ENCODE data around the gene TNRC6C.
"Not testable (repeated sequence)": the region's sequence is repeated elsewhere in the genome, so short reads cannot be mapped to it uniquely, and the experiment has no call there.

The TNRC6C gene

GRCh38 chr17:78134899-78135385 is 176.4 kb downstream of the TNRC6C start:
- Mint-ChIP-seq H3K27ac (no peak overlapping the region), H3K4me1 (peaks cover 1% of the 10 kb centered on the region), H3K4me3 (no peak overlapping the region), H3K27me3 (ENCODE audit: low read depth) (peaks cover 29% of the 10 kb centered on the region), H3K36me3 (ENCODE audit: low read depth) (no peaks in the 10 kb centered on the region), H3K9me3 (no peaks in the 10 kb centered on the region)
- TF ChIP-seq CTCF (IDR thresholded peaks at IDR 0.05; ENCODE audit: unreplicated experiment in 3 of 3): no peak

GRCh38 chr17:78135858-78136500 is 177.5 kb downstream of the TNRC6C start:
- peaks cover 22% of the 10 kb centered on the region for H3K27me3 Mint-ChIP-seq (ENCODE audit: low read depth)
- H3K9me3 Mint-ChIP-seq: no peaks in the 10 kb centered on the region
- TF ChIP-seq CTCF (IDR thresholded peaks at IDR 0.05; ENCODE audit: unreplicated experiment in 3 of 3): no peak
- no peaks in the 10 kb centered on the region for H3K36me3 Mint-ChIP-seq (ENCODE audit: low read depth)
- H3K27ac Mint-ChIP-seq: peak overlapping the region in 1 of 3 experiments; percentile 52
- H3K4me1 Mint-ChIP-seq: peaks cover 5% of the 10 kb centered on the region
- no peak overlapping the region for H3K4me3 Mint-ChIP-seq

GRCh38 chr17:78137392-78138203 is 179.1 kb downstream of the TNRC6C start:
- H3K27ac Mint-ChIP-seq: no peak overlapping the region
- no peak overlapping the region for H3K4me3 Mint-ChIP-seq
- no peaks in the 10 kb centered on the region for H3K9me3 Mint-ChIP-seq
- H3K27me3 Mint-ChIP-seq (ENCODE audit: low read depth): peaks cover 20% of the 10 kb centered on the region
- peaks cover 10% of the 10 kb centered on the region for H3K4me1 Mint-ChIP-seq
- no peaks in the 10 kb centered on the region for H3K36me3 Mint-ChIP-seq (ENCODE audit: low read depth)
- TF ChIP-seq CTCF (IDR thresholded peaks at IDR 0.05; ENCODE audit: unreplicated experiment in 3 of 3): peak; percentile 23 to 27 (median 26)

- Mint-ChIP-seq H3K36me3 (ENCODE audit: low read depth) (no peaks in the 10 kb centered on the region), H3K9me3 (no peaks in the 10 kb centered on the region), H3K4me3 (no peak overlapping the region), H3K4me1 (peaks cover 14% of the 10 kb centered on the region), H3K27me3 (ENCODE audit: low read depth) (peaks cover 13% of the 10 kb centered on the region), H3K27ac (no peak overlapping the region)
- TF ChIP-seq CTCF (IDR thresholded peaks at IDR 0.05; ENCODE audit: unreplicated experiment in 3 of 3): peak in 1 of 3 experiments; percentile 6
Observed at GRCh38 chr17:78138204-78139060, 179.9 kb downstream of the TNRC6C start.

- not testable (repeated sequence) for H3K27ac Mint-ChIP-seq; H3K9me3 Mint-ChIP-seq; H3K27me3 Mint-ChIP-seq (ENCODE audit: low read depth); H3K36me3 Mint-ChIP-seq (ENCODE audit: low read depth)
- Mint-ChIP-seq H3K4me3 (peak overlapping the region in 1 of 3 experiments; percentile 22), H3K4me1 (peaks cover 26% of the 10 kb centered on the region)
Observed at GRCh38 chr17:78139861-78140168, 181.3 kb downstream of the TNRC6C start.

Measured in nephron (organoid).